K562 (cell line): ENCODE data around the gene RNASE8. TPM values are rescaled to one million over a fixed set of nuclear protein-coding genes. Genes with fewer than 3 reads are reported as not detected.

ENCODE experiments used
- CHD7 ChIP-seq: fragments of 200-600 bp; sonication (generic); IDR thresholded peaks from one replicate; pipeline ENCODE4 v1.6.1; 2012; ENCODE audit warnings: mild to moderate bottlenecking, low read depth, low read length, inconsistent platforms
- KDM2B ChIP-seq: fragments of 250-450 bp; sonication (Bioruptor Pico); IDR thresholded peaks from 2 replicates; pipeline ENCODE4 v1.8.0; 2021; ENCODE audit warnings: mild to moderate bottlenecking, moderate library complexity
- MBD1 ChIP-seq: fragments of 250-450 bp; sonication (Bioruptor Pico); IDR thresholded peaks from 2 replicates; pipeline ENCODE4 v1.8.0; 2022; ENCODE audit warnings: inconsistent platforms
- YY1 ChIP-seq, 3 experiments: IDR thresholded peaks; 2 replicates each; pipeline ENCODE4 v1.6.1; 2011; ENCODE audit warnings: low read length in 2 of 3, mild to moderate bottlenecking in 2 of 3, moderate library complexity in 2 of 3, borderline replicate concordance in 1 of 3, control low read depth in 1 of 3, low read depth in 1 of 3; ENCODE audit not compliant: insufficient read depth in 3 of 3, insufficient replicate concordance in 2 of 3, control insufficient read depth in 1 of 3, insufficient read length in 1 of 3; ENCODE audit errors: extremely low read depth in 1 of 3
- ZBTB7A ChIP-seq: IDR thresholded peaks from 2 replicates; pipeline ENCODE4 v1.6.1; 2011; ENCODE audit warnings: low read depth, mild to moderate bottlenecking, low read length, moderate library complexity, borderline replicate concordance; ENCODE audit not compliant: control insufficient read depth
- ZNF24 ChIP-seq: fragments of 450-650 bp; IDR thresholded peaks from 2 replicates; pipeline ENCODE4 v1.6.1; 2016
- polyA plus RNA-seq, 8 experiments: library from polyadenylated mRNA; depleted of rRNA in 4 of 8; stranded (reverse) in 5 of 8; unstranded in 3 of 8; fragments of >200 nt; fragmentation: Nextera tagmentation in 2 of 8; fragmentation: Illumina TruSeq in 1 of 8; extraction: Ambion mirVana in 2 of 8; extraction: Trizol in 1 of 8; gene quantifications; 2 replicates each; pipeline versions ENCODE4 v1.2.1 to v1.2.3, GENCODE V29; 2011 to 2014; ENCODE audit warnings: inconsistent platforms in 1 of 8, missing spikeins in 1 of 8
- total RNA-seq, 7 experiments: library from RNA; depleted of rRNA in 6 of 7; stranded (reverse); fragments of >200 nt in 6 of 7; fragmentation: Illumina TruSeq in 2 of 7; extraction: Trizol in 2 of 7; gene quantifications; 2 replicates each; pipeline versions ENCODE4 v1.2.1 to v1.2.3, GENCODE V29; 2011 to 2021; ENCODE audit warnings: low replicate concordance in 1 of 7
- TF ChIP-seq, protein P1 (sequence below): fragments of 450-650 bp; IDR thresholded peaks from 2 replicates; pipeline ENCODE4 v1.6.1; 2017; ENCODE audit warnings: antibody characterized with exemption, mild to moderate bottlenecking

RNASE8 gene
- total and polyA plus RNA-seq, 9 of the 15 experiments (the other 6 are each of a cell fraction or from before 2014, with no cell fraction given) = not detected

GRCh38 chr14:21102521-21103410 lies 45.1 kb downstream of the RNASE8 start (continued):
- TF ChIP-seq KDM2B (no peak), ZNF24 (no peak), MBD1 (CRISPR knock-in tag) (no peak), YY1 (IDR thresholded peaks at IDR 0.05; ENCODE audit: borderline replicate concordance in 1 of 3, control insufficient read depth in 1 of 3, extremely low read depth in 1 of 3, insufficient read depth in 3 of 3, insufficient read length in 1 of 3, insufficient replicate concordance in 2 of 3, low read depth in 1 of 3, low read length in 2 of 3) (no peak), CHD7 (no peak), ZBTB7A (no peak)
- TF ChIP-seq, protein P1, sequence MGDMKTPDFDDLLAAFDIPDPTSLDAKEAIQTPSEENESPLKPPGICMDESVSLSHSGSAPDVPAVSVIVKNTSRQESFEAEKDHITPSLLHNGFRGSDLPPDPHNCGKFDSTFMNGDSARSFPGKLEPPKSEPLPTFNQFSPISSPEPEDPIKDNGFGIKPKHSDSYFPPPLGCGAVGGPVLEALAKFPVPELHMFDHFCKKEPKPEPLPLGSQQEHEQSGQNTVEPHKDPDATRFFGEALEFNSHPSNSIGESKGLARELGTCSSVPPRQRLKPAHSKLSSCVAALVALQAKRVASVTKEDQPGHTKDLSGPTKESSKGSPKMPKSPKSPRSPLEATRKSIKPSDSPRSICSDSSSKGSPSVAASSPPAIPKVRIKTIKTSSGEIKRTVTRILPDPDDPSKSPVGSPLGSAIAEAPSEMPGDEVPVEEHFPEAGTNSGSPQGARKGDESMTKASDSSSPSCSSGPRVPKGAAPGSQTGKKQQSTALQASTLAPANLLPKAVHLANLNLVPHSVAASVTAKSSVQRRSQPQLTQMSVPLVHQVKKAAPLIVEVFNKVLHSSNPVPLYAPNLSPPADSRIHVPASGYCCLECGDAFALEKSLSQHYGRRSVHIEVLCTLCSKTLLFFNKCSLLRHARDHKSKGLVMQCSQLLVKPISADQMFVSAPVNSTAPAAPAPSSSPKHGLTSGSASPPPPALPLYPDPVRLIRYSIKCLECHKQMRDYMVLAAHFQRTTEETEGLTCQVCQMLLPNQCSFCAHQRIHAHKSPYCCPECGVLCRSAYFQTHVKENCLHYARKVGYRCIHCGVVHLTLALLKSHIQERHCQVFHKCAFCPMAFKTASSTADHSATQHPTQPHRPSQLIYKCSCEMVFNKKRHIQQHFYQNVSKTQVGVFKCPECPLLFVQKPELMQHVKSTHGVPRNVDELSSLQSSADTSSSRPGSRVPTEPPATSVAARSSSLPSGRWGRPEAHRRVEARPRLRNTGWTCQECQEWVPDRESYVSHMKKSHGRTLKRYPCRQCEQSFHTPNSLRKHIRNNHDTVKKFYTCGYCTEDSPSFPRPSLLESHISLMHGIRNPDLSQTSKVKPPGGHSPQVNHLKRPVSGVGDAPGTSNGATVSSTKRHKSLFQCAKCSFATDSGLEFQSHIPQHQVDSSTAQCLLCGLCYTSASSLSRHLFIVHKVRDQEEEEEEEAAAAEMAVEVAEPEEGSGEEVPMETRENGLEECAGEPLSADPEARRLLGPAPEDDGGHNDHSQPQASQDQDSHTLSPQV = no peak
